HCT116 (cell line): ENCODE data around the gene ART3.

Experiments
- CTCF ChIP-seq, 3 experiments: fragments of 200-600 bp in 1 of 3; sonication (generic) in 1 of 3; IDR thresholded peaks in 2 of 3; conservative IDR thresholded peaks in 1 of 3; 2 replicates each; pipeline ENCODE4 v1.5.1; 2012 to 2017; ENCODE audit warnings: low read depth in 2 of 3, low read length in 2 of 3, antibody characterized with exemption in 1 of 3, borderline replicate concordance in 1 of 3, control low read depth in 1 of 3, mild to moderate bottlenecking in 1 of 3, mixed read lengths in 1 of 3, mixed run types in 1 of 3, moderate library complexity in 1 of 3; ENCODE audit not compliant: insufficient read depth in 1 of 3
- POLR2A ChIP-seq: IDR thresholded peaks from 2 replicates; pipeline ENCODE4 v1.7.0; 2011; ENCODE audit warnings: borderline replicate concordance; ENCODE audit not compliant: insufficient read depth, insufficient read length; ENCODE audit errors: extremely low read depth
- SP1 ChIP-seq: IDR thresholded peaks from 2 replicates; pipeline ENCODE4 v1.6.1; 2012; ENCODE audit warnings: low read depth
- TF ChIP-seq, protein P1 (sequence below): IDR thresholded peaks from 2 replicates; pipeline ENCODE4 v1.6.1; 2012

GRCh38 chr4:76059750-76060149, 14.8 kb upstream of the ART3 start:
- TF ChIP-seq CTCF (IDR thresholded peaks at IDR 0.05 in 2 of 3, conservative IDR thresholded peaks at IDR 0.05 in 1 of 3; ENCODE audit: borderline replicate concordance in 1 of 3, insufficient read depth in 1 of 3, low read depth in 2 of 3, low read length in 2 of 3): no peak
- no peak for TF ChIP-seq POLR2A
- TF ChIP-seq SP1: no peak
- TF ChIP-seq, protein P1, sequence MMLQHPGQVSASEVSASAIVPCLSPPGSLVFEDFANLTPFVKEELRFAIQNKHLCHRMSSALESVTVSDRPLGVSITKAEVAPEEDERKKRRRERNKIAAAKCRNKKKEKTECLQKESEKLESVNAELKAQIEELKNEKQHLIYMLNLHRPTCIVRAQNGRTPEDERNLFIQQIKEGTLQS: no peak
